Endothelial cell of umbilical vein (primary cell): ENCODE measurements around the gene AMBP. TPM values are rescaled to one million over a fixed set of nuclear protein-coding genes. Genes with fewer than 3 reads are reported as not detected.

Experiments used
- BruUV-seq: library from RNA; stranded (reverse); fragments of 400-500 nt; replicated peaks from 2 replicates; lab custom pipeline; 2021; lab: Mats Ljungman, UMichigan
- CTCF ChIA-PET: fragments of 300-600, 350-600 bp; sonication (Branson Sonifier 250); formaldehyde crosslinking; loops from one replicate; lab custom pipeline; 2021; ENCODE audit warnings: antibody characterized with exemption, inconsistent platforms; lab: Charles Lee
- POLR2A ChIA-PET: fragments of 300-600, 350-600 bp; sonication (Branson Sonifier 250); formaldehyde crosslinking; loops from one replicate; lab custom pipeline; 2021; ENCODE audit warnings: antibody characterized with exemption, inconsistent platforms; lab: Charles Lee
- DNase-seq: peaks from one replicate; pipeline ENCODE4 v3.0.0-alpha.2; 2011; ENCODE audit warnings: low read depth, low spot score
- FAIRE-seq: peaks from 2 replicates; lab custom pipeline; 2011; peaks lifted over from hg19 to GRCh38; lab: Jason Lieb, UNC
- H2AFZ ChIP-seq: 2 replicates; pipeline ENCODE4 v1.6.0; 2012; ENCODE audit warnings: low read depth, low read length, control low read depth, inconsistent platforms
- H3K27ac ChIP-seq: 2 replicates; pipeline ENCODE4 v1.5.1; 2011; ENCODE audit warnings: low read depth, mild to moderate bottlenecking, control low read depth, low read length, moderate library complexity; ENCODE audit not compliant: insufficient read depth
- H3K27me3 ChIP-seq, 2 experiments: 2 replicates each; pipeline versions ENCODE4 v1.6.0 to v1.6.1; 2011; ENCODE audit warnings: low read length in 2 of 2, mixed read lengths in 1 of 2; ENCODE audit not compliant: control insufficient read depth in 2 of 2, insufficient read depth in 2 of 2
- H3K36me3 ChIP-seq, 2 experiments: 2 replicates in 1 of 2; 3 replicates in 1 of 2; pipeline ENCODE4 v1.5.1; 2011; ENCODE audit warnings: low read length in 2 of 2, mild to moderate bottlenecking in 1 of 2, moderate library complexity in 1 of 2; ENCODE audit not compliant: control insufficient read depth in 2 of 2, insufficient read depth in 2 of 2; ENCODE audit errors: extremely low read depth in 1 of 2
- H3K4me1 ChIP-seq: 3 replicates; pipeline ENCODE4 v1.5.1; 2011; ENCODE audit warnings: mild to moderate bottlenecking, low read length; ENCODE audit not compliant: control insufficient read depth, insufficient read depth; ENCODE audit errors: extremely low read depth
- H3K4me2 ChIP-seq: 2 replicates; pipeline ENCODE4 v1.6.1; 2011; ENCODE audit warnings: low read length, control low read depth, mixed read lengths; ENCODE audit not compliant: insufficient read depth
- H3K4me3 ChIP-seq, 3 experiments: fragments of 200-600 bp in 1 of 3; sonication (generic), shearing (Covaris generic) in 1 of 3; replicated peaks in 1 of 3; 2 replicates each; pipeline ENCODE4 v1.5.1; 2011 to 2016; ENCODE audit warnings: control low read depth in 3 of 3, low read length in 3 of 3, mild to moderate bottlenecking in 2 of 3, inconsistent platforms in 1 of 3, low read depth in 1 of 3, moderate library complexity in 1 of 3; ENCODE audit not compliant: insufficient read depth in 1 of 3
- H3K79me2 ChIP-seq: 2 replicates; pipeline ENCODE4 v1.6.0; 2012; ENCODE audit warnings: low read length, inconsistent platforms; ENCODE audit not compliant: control insufficient read depth, insufficient read depth
- H3K9ac ChIP-seq: replicated peaks from 2 replicates; pipeline ENCODE3; 2011; ENCODE audit warnings: low read length, control low read depth; ENCODE audit not compliant: insufficient read depth; ENCODE audit errors: extremely low read depth
- H3K9me1 ChIP-seq: replicated peaks from 3 replicates; pipeline ENCODE4 v1.6.0; 2011; ENCODE audit warnings: mild to moderate bottlenecking, low read length; ENCODE audit not compliant: control insufficient read depth, insufficient read depth; ENCODE audit errors: extremely low read depth
- H3K9me3 ChIP-seq: replicated peaks from 2 replicates; pipeline ENCODE4 v1.5.1; 2012; ENCODE audit warnings: low read length, inconsistent platforms; ENCODE audit not compliant: control insufficient read depth, insufficient read depth
- H4K20me1 ChIP-seq: replicated peaks from 2 replicates; pipeline ENCODE3; 2011; ENCODE audit warnings: mild to moderate bottlenecking, low read length; ENCODE audit not compliant: control insufficient read depth, insufficient read depth; ENCODE audit errors: extremely low read depth
- EZH2 ChIP-seq: IDR thresholded peaks from 2 replicates; pipeline ENCODE4 v1.6.1; 2012; ENCODE audit warnings: borderline replicate concordance, low read depth, mild to moderate bottlenecking, moderate library complexity, low read length, inconsistent platforms; ENCODE audit not compliant: severe bottlenecking
- FOS ChIP-seq: IDR thresholded peaks from 2 replicates; pipeline ENCODE4 v1.6.1; 2011; ENCODE audit warnings: mild to moderate bottlenecking, low read length, moderate library complexity, borderline replicate concordance; ENCODE audit not compliant: insufficient read depth
- GATA2 ChIP-seq: IDR thresholded peaks from 2 replicates; pipeline ENCODE4 v1.7.0; 2011; ENCODE audit warnings: low read depth, mild to moderate bottlenecking, moderate library complexity, mixed read lengths, low read length; ENCODE audit not compliant: insufficient read length, insufficient read depth
- JUN ChIP-seq: IDR thresholded peaks from 2 replicates; pipeline ENCODE4 v1.6.1; 2011; ENCODE audit warnings: borderline replicate concordance, low read depth; ENCODE audit not compliant: insufficient read length, insufficient read depth
- MYC ChIP-seq: IDR thresholded peaks from one replicate; pipeline ENCODE4 v1.6.1; 2011; ENCODE audit warnings: mild to moderate bottlenecking, low read depth, low read length
- POLR2A ChIP-seq: IDR thresholded peaks from 2 replicates; pipeline ENCODE4 v1.6.1; 2012; ENCODE audit warnings: low read depth, mild to moderate bottlenecking, control low read depth, low read length
- POLR2AphosphoS5 ChIP-seq: IDR thresholded peaks from 2 replicates; pipeline ENCODE4 v1.6.1; 2012; ENCODE audit warnings: low read depth, mild to moderate bottlenecking, control low read depth, low read length, moderate library complexity; ENCODE audit not compliant: insufficient read depth
- dilution Hi-C: fragments of 300-500 bp; cut with MboI; formaldehyde crosslinking; loops from one replicate; pipeline ENCODE4 v1.15.0; 2019; ENCODE audit warnings: low sequenced_read_pairs; ENCODE audit not compliant: extremely low pct_ligation_motif_present
- intact Hi-C: fragments of 100-400 bp; cut with micrococcal nuclease; formaldehyde crosslinking; loops from one replicate; pipeline ENCODE4 v1.10.0; 2022
- polyA plus RNA-seq, 4 experiments: library from polyadenylated mRNA; depleted of rRNA in 3 of 4; stranded (reverse) in 3 of 4; unstranded in 1 of 4; fragments of >200 nt; gene quantifications; 2 replicates each; pipeline versions ENCODE4 v1.2.1 to v1.2.3, GENCODE V29; 2011 to 2012; ENCODE audit warnings: missing spikeins in 1 of 4
- total RNA-seq: library from RNA; stranded (reverse); gene quantifications from 2 replicates; pipeline ENCODE4 v1.2.3, GENCODE V29; 2021
- TF ChIP-seq, protein P1 (sequence below): IDR thresholded peaks from 2 replicates; pipeline ENCODE4 v1.6.1; 2011; ENCODE audit not compliant: insufficient read depth, insufficient read length
- TF ChIP-seq, protein P2 (sequence below), 2 donors: IDR thresholded peaks; 1 replicate in 1 of 2; 2 replicates in 1 of 2; pipeline ENCODE4 v1.5.1; 2011; ENCODE audit warnings: low read length in 2 of 2, mild to moderate bottlenecking in 2 of 2, moderate library complexity in 2 of 2, control low read depth in 1 of 2, inconsistent platforms in 1 of 2, low read depth in 1 of 2; ENCODE audit not compliant: insufficient read depth in 1 of 2; ENCODE audit errors: extremely low read depth in 1 of 2

AMBP gene
- total and polyA plus RNA-seq, 2 donors (not counting 3 experiments of a cell fraction or from before 2014, with no cell fraction given), result not detected

DNA sequence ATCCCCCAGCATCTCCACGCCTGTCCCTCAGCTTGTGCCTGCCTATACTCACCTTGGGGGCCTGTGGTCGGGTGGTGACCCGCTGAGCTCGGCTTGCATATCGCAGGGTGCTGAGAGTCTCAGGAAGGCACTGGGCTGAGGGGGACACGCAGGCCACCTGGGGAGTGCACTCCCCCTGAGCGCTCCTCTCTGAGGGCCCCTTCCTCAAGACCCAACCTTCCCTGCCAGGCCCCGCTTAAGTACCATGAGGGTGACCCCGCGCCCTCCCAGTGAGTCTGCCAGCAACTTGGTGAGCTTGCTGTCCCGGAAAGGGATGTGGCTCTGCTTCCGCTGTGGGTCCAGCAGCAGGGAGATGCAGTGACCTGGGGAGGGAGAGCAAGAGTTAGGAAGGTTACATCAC lies 16.9 kb upstream of the AMBP start:
- FAIRE-seq (no peak), DNase-seq (no peak)
- Histone ChIP-seq H2AFZ (no peak overlapping the region), H3K36me3 (no peaks in the 10 kb centered on the region), H3K79me2 (no peaks in the 10 kb centered on the region), H3K4me1 (peaks cover under 1% of the 10 kb centered on the region), H3K9ac (no peak overlapping the region), H3K9me1 (no peaks in the 10 kb centered on the region), H4K20me1 (no peaks in the 10 kb centered on the region), H3K9me3 (no peaks in the 10 kb centered on the region), H3K27ac (no peak overlapping the region), H3K4me3 (no peak overlapping the region), H3K4me2 (no peak overlapping the region), H3K27me3 (no peaks in the 10 kb centered on the region)
- TF ChIP-seq GATA2 (no peak), MYC (no peak), POLR2A (no peak), JUN (no peak), EZH2 (no peak)
- TF ChIP-seq, protein P1, sequence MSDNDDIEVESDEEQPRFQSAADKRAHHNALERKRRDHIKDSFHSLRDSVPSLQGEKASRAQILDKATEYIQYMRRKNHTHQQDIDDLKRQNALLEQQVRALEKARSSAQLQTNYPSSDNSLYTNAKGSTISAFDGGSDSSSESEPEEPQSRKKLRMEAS, result no peak
- BruUV-seq, result no TSS peak
- intact Hi-C loops (no loop called here), dilution Hi-C loops (loop anchor here (25.0 kb wide), 1 partner anchor 192 kb away; no protein-coding TSS in a partner anchor)
- ChIA-PET CTCF (interaction anchor here (1.0 to 5.8 kb wide), 6 partner anchors 12 to 196 kb away, joined by 3 to 64 read pairs (median 16); no protein-coding TSS in a partner anchor), POLR2A (no interaction called here)

DNA sequence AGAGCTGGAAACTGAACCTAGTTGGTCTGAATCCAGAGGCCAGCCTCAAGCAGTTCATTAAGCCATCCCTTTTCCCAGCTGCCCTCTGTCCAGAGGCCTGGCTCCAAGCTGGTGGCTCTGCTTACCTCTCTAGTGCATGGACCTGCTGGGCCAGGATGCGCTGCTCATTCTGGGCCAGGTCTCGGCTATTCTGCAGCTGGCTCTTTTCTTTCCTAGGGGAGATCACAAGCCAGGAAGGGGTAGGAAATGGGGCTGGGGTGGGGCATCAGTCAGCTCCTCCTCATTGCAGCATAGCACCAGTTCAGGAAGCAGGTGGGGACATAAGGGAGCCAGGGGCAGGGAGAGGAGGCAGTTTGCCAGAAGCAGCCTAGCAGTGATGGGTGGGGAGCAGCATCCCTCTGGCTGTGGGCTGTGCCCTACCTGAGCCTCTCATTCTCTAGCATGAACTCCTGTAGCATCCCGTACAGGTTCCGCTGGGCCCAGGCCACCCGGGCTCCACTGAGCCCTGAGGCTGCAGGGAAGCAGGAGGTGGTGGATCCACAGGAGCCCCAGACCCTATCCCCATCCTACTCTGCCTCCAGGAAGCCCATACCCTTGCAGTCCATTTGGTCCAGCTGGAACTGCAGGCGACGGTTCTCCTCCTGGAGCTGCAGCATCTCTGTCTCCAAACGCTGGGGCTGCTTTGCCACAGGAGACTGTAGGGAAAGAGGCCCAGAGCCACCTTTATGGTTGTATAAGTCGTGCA lies 15.8 kb upstream of the AMBP start:
- POLR2A ChIA-PET, result no interaction called here
- Histone ChIP-seq H4K20me1 (no peaks in the 10 kb centered on the region), H3K27me3 (peaks cover 2% of the 10 kb centered on the region in 2 experiments), H3K4me1 (no peaks in the 10 kb centered on the region), H3K27ac (no peak overlapping the region), H3K9me3 (no peaks in the 10 kb centered on the region), H3K4me2 (no peak overlapping the region), H3K9ac (no peak overlapping the region), H2AFZ (no peak overlapping the region), H3K36me3 (no peaks in the 10 kb centered on the region), H3K79me2 (no peaks in the 10 kb centered on the region), H3K9me1 (no peaks in the 10 kb centered on the region), H3K4me3 (no peak overlapping the region)
- no TSS peak for BruUV-seq
- TF ChIP-seq, protein P2, sequence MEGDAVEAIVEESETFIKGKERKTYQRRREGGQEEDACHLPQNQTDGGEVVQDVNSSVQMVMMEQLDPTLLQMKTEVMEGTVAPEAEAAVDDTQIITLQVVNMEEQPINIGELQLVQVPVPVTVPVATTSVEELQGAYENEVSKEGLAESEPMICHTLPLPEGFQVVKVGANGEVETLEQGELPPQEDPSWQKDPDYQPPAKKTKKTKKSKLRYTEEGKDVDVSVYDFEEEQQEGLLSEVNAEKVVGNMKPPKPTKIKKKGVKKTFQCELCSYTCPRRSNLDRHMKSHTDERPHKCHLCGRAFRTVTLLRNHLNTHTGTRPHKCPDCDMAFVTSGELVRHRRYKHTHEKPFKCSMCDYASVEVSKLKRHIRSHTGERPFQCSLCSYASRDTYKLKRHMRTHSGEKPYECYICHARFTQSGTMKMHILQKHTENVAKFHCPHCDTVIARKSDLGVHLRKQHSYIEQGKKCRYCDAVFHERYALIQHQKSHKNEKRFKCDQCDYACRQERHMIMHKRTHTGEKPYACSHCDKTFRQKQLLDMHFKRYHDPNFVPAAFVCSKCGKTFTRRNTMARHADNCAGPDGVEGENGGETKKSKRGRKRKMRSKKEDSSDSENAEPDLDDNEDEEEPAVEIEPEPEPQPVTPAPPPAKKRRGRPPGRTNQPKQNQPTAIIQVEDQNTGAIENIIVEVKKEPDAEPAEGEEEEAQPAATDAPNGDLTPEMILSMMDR (IDR thresholded peaks at IDR 0.05; ENCODE audit: extremely low read depth in 1 of 2, insufficient read depth in 1 of 2, low read depth in 1 of 2, low read length in 2 of 2), result no peak
- TF ChIP-seq MYC, result no peak
- TF ChIP-seq, protein P1, result no peak
- no peak for TF ChIP-seq FOS
- TF ChIP-seq POLR2A, result no peak
- no peak for TF ChIP-seq POLR2AphosphoS5
- no peak for TF ChIP-seq EZH2
- TF ChIP-seq GATA2, result no peak
- no peak for TF ChIP-seq JUN
- CTCF ChIA-PET, result interaction anchor here (1.0 to 5.8 kb wide), 6 partner anchors 11 to 197 kb away, joined by 3 to 64 read pairs (median 18); no protein-coding TSS in a partner anchor
- no peak for DNase-seq
- FAIRE-seq, result no peak
- dilution Hi-C loops, result loop anchor here (25.0 kb wide), 1 partner anchor 193 kb away; no protein-coding TSS in a partner anchor
- intact Hi-C loops, result no loop called here
